Tongue (tissue), 3 donors: ENCODE measurements around the gene PPIE. TPM values are rescaled to one million over a fixed set of nuclear protein-coding genes. Genes with fewer than 3 reads are reported as not detected.

ENCODE experiments used
- DNase-seq: peaks from one replicate; pipeline ENCODE4 v3.0.0-alpha.2; 2015
- small RNA-seq: library from RNA; depleted of rRNA; stranded (forward); fragments of <200 nt; gene quantifications from one replicate; pipeline ENCODE3, GENCODE V24; 2014; ENCODE audit warnings: low replicate concordance
- total RNA-seq: library from RNA; depleted of rRNA; stranded (reverse); fragments of >200 nt; gene quantifications from one replicate; pipeline ENCODE4 v1.2.3, GENCODE V29; 2014

Gene PPIE
- total RNA-seq, 1 donor from 2014 or later = 31.2 TPM

DNA sequence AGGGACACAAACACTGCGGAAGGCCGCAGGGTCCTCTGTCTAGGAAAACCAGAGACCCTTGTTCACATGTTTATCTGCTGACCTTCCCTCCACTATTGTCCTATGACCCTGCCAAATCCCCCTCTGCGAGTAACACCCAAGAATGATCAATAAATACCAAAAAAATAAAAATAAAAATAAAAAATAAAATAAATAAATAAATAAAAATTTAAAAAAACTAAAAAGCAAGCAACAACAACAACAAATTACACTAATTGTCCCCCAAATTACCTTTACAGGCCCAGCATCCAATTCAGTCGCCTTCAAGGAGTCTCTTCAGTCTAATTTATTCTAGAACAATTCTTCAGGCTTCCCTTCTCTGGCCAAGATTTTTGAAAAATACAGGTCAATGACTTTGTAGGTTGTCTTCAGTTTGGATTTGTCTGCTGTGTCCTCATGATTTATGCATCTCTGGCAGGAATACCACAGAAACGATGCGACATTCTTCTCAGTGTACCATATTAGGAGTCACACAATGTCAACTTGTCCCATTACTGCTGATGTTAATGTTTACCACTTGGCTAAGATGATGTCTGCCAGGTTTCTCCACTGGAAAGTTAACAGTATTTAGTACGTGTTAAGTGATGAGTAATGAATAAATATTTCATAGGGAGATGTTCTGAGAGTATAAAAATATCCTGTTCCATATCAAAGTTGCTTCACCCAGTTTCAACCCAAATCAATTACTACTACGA lies 70.3 kb downstream of the PPIE start:
- no peak for DNase-seq

DNA sequence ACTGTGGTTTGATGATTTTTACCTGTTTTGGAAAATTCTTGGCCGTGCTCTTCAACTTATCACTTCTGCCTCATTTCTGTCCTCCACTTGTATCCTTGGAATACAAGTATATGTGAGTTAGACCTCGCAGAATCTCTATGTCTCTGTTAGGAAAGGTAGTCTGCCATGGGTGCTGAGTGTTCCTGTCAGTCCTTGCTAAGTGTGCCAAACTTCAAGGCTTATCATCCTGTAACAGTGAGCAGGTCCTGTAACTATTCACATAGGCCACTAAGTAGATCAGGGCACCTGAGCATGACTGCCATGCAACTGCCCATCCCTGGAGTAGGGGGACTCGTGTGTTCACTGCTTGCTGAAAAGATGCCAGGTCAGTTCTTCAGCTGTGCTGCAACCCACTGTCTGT lies 74.2 kb downstream of the PPIE start:
- no peak for DNase-seq

Small RNAs within 50 kb of the gene (small RNA-seq; reads per million reads assigned to genes)
- gene AL033527.1 (not detected), gene RNU7-121P (not detected)

Other genes with a start within 250 kb of the PPIE start
- 0.51 TPM for gene BMP8A, start 247.2 kb upstream of the PPIE start, total RNA-seq
- gene PABPC4, start 162.1 kb upstream of the PPIE start, total RNA-seq = 270 TPM
- gene HEYL, start 99.2 kb upstream of the PPIE start, total RNA-seq = 12.4 TPM
- 19.6 TPM for gene NT5C1A, start 66.8 kb upstream of the PPIE start, total RNA-seq
- 0.92 TPM for gene HPCAL4, start 47.4 kb upstream of the PPIE start, total RNA-seq
- 0.51 TPM for gene OXCT2, start 32.5 kb downstream of the PPIE start, total RNA-seq
- gene BMP8B, start 50.0 kb downstream of the PPIE start, total RNA-seq = 2.7 TPM
- 27.2 TPM for gene TRIT1, start 144.6 kb downstream of the PPIE start, total RNA-seq
- gene MYCL, start 163.0 kb downstream of the PPIE start, total RNA-seq = 15.7 TPM
- 2.1 TPM for gene MFSD2A, start 216.3 kb downstream of the PPIE start, total RNA-seq